Kidney epithelial cell (primary cell): Measurements from ENCODE around the gene TRERF1. TPM values are rescaled to one million over a fixed set of nuclear protein-coding genes. Genes with fewer than 3 reads are reported as not detected.

Experiments
- DNase-seq: peaks from one replicate; pipeline ENCODE4 v3.0.0-alpha.2; 2010; ENCODE audit warnings: low read depth
- H3K27me3 ChIP-seq: 2 replicates; pipeline ENCODE4 v1.6.0; 2011; ENCODE audit warnings: low read length; ENCODE audit not compliant: control insufficient read depth, insufficient read depth
- H3K36me3 ChIP-seq: 2 replicates; pipeline ENCODE4 v1.5.1; 2011; ENCODE audit warnings: low read length; ENCODE audit not compliant: control insufficient read depth, insufficient read depth
- H3K4me3 ChIP-seq: 2 replicates; pipeline ENCODE4 v1.5.1; 2011; ENCODE audit warnings: low read depth, mild to moderate bottlenecking, control low read depth, low read length
- CTCF ChIP-seq: IDR thresholded peaks from 2 replicates; pipeline ENCODE4 v1.5.1; 2011; ENCODE audit warnings: mild to moderate bottlenecking, moderate library complexity, low read length, control low read depth, inconsistent platforms; ENCODE audit not compliant: insufficient read depth, poor library complexity, severe bottlenecking
- total RNA-seq: library from RNA; depleted of rRNA; stranded (reverse); fragments of >200 nt; gene quantifications from 2 replicates; pipeline ENCODE4 v1.2.3, GENCODE V29; 2015

TRERF1 gene
- total RNA-seq, 1 donor from 2014 or later: 1.4 TPM

GRCh38 chr6:42339991-42340401, 111.7 kb downstream of the TRERF1 start:
- no peak overlapping the region for H3K4me3 ChIP-seq
- DNase-seq: no peak
- no peaks in the 10 kb centered on the region for H3K36me3 ChIP-seq
- no peaks in the 10 kb centered on the region for H3K27me3 ChIP-seq
- no peak for TF ChIP-seq CTCF

GRCh38 chr6:42338744-42339222, 112.9 kb downstream of the TRERF1 start:
- H3K4me3 ChIP-seq: no peak overlapping the region
- no peaks in the 10 kb centered on the region for H3K36me3 ChIP-seq
- peak; percentile 87 for DNase-seq
- no peaks in the 10 kb centered on the region for H3K27me3 ChIP-seq
- no peak for TF ChIP-seq CTCF

GRCh38 chr6:42337985-42338743, 113.6 kb downstream of the TRERF1 start:
- H3K4me3 ChIP-seq: no peak overlapping the region
- no peak for DNase-seq
- TF ChIP-seq CTCF: no peak
- H3K27me3 ChIP-seq: no peaks in the 10 kb centered on the region
- no peaks in the 10 kb centered on the region for H3K36me3 ChIP-seq

- no peak for TF ChIP-seq CTCF
- no peak for DNase-seq
- H3K27me3 ChIP-seq: no peaks in the 10 kb centered on the region
- H3K4me3 ChIP-seq: no peak overlapping the region
- no peaks in the 10 kb centered on the region for H3K36me3 ChIP-seq
These were observed 115.3 kb downstream of the TRERF1 start for GRCh38 chr6:42336431-42336830.

- H3K4me3 ChIP-seq: no peak overlapping the region
- no peaks in the 10 kb centered on the region for H3K27me3 ChIP-seq
- TF ChIP-seq CTCF: no peak
- DNase-seq: no peak
- H3K36me3 ChIP-seq: no peaks in the 10 kb centered on the region
These were observed 115.8 kb downstream of the TRERF1 start for GRCh38 chr6:42335896-42336295.

- no peak for TF ChIP-seq CTCF
- H3K4me3 ChIP-seq: no peak overlapping the region
- no peaks in the 10 kb centered on the region for H3K27me3 ChIP-seq
- DNase-seq: no peak
- H3K36me3 ChIP-seq: no peaks in the 10 kb centered on the region
These were observed 116.9 kb downstream of the TRERF1 start for GRCh38 chr6:42334870-42335269.
